Measurements from ENCODE around the gene ABHD17A. TPM values are rescaled to one million over a fixed set of nuclear protein-coding genes. Genes with fewer than 3 reads are reported as not detected.

ABHD17A gene
- polyA plus RNA-seq, 1 donor = 52.9 TPM

DNA sequence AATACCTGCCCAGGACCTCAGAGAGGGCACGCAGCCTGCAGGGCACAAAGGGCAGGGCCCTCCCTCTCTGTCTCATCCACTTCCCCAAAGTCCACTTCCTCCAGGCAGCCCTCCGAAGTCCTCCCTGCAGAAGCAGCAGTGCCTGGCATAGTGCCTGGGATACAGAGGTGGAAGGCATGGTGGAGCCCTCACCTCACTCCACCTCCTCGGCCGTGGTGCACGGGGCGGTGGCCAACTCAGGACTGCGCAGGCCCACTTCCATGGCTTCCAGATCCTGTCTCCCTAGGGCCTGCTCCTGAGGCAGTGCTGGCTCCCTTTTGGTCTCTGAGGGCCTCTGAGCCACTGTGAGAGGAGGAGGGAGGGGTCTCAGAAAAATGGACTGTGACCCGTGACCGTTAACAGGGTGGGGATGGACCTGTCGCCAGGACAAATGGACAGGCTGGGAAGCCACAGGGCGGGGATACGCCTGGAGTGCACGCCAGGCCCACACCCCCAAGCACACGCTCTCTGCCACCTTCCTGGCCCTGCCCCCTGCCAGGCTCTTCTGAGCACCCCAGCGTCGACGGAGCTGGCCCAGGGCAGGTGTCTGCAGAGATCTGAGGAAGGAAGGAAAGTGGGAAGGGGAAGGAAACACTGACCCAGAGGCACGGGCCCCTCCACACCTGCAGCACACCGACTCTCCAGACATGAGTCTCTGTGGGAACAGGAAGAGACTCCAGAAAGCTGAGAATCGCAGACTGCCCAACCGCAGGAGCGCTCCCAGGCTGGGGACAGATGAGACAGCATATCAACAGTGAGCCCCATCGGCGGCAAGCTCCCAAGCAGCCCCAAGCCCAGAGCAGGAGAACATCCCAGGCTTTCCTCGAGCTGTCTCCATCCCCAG lies 45.4 kb downstream of the ABHD17A start:
- no peak for DNase-seq (ENCODE audit: low read depth)

- DNase-seq (ENCODE audit: low read depth) = no peak
Observed at GRCh38 chr19:1837625-1838105, 47.6 kb downstream of the ABHD17A start.

- no peak for DNase-seq (ENCODE audit: low read depth)
Observed at GRCh38 chr19:1837222-1837565, 48.1 kb downstream of the ABHD17A start.

DNA sequence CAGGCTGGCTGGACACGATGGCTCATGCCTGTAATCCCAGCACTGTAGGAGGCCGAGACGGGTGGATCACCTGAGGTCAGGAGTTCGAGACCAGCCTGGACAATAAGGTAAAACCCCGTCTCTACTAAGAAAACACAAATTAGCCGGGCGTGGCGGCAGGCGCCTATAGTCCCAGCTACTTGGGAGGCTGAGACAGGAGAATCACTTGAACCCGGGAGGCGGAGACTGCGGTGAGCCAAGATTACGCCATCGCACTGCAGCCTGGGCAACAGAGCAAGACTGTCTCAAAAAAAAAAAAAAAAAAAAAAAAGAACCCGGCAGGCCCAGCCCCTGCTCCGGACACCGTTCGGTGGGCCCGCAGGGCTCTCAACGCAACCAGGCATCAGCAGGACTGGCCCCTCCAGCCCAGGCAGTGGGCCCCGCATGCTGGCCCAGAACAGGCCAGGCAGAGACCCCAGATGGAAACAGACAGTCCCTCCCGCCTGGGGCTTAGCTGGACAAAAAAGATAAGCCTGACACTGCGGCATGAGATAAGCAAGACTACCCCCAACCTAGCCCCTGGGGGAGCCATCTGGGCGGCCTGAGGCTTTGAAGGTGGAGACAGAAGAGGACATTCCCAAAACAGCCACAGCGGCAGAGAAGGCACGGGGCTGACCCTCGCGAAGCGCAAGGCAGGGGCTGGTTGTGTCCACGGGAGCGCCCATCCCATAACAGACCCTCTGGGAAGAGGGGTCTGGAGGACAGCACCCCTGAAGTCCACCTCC lies 48.7 kb downstream of the ABHD17A start:
- no peak for DNase-seq (ENCODE audit: low read depth)

DNA sequence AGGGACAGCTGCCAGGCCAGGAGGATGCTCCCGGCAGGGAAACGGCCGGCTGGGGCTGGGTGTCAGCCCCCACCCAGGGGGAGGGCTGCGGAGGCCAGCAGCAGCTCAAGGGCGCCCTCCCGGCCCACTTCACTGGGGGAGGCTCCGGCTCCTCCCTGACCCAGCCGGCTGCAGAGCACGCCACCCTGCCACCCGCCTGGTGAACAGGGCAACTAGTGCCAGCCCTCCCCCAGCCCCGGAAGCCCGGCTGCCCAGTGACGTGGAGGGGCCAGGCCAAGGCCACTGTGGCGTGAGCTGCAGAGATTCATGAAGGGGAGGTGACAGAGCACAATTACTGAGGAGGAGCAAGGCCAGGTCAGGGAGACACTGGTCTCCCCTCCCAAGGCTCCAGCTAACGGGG lies 51.8 kb downstream of the ABHD17A start:
- no peak for DNase-seq (ENCODE audit: low read depth)

DNA sequence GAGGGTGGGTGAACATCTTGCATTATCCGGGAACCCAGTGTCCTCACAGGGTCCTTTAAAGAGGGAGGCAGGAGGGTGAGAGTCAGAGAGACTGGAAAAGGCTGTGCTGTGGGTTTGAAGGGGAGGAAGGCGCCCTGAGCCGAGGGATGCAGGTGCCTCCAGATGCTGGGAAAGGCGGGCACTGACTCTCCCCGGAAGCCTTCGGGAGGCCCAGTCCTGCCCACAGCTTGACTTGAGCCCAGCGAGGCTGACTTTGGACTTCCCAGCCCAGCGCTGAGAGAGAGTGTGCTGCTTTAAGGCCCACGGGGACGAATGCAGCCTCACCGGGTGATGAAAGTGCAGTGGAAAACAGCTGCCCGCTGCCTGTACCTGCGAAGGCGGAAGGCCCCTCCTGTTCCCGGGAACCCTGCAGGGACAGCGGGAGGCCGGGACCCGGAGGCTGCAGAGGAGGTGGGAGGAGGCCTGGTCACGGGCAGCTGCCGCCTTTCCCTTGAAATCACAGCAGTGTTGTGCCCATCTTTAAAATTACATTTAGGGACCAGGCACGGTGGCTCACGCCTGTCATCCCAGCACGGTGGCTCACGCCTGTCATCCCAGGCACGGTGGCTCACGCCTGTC lies 53.1 kb downstream of the ABHD17A start:
- DNase-seq (ENCODE audit: low read depth) = no peak

GRCh38 chr19:1830978-1831377 lies 54.3 kb downstream of the ABHD17A start:
- no peak for DNase-seq (ENCODE audit: low read depth)

- no peak for DNase-seq (ENCODE audit: low read depth)
Observed at GRCh38 chr19:1830568-1830967, 54.7 kb downstream of the ABHD17A start.

GRCh38 chr19:1829958-1830357 lies 55.3 kb downstream of the ABHD17A start:
- no peak for DNase-seq (ENCODE audit: low read depth)

DNA sequence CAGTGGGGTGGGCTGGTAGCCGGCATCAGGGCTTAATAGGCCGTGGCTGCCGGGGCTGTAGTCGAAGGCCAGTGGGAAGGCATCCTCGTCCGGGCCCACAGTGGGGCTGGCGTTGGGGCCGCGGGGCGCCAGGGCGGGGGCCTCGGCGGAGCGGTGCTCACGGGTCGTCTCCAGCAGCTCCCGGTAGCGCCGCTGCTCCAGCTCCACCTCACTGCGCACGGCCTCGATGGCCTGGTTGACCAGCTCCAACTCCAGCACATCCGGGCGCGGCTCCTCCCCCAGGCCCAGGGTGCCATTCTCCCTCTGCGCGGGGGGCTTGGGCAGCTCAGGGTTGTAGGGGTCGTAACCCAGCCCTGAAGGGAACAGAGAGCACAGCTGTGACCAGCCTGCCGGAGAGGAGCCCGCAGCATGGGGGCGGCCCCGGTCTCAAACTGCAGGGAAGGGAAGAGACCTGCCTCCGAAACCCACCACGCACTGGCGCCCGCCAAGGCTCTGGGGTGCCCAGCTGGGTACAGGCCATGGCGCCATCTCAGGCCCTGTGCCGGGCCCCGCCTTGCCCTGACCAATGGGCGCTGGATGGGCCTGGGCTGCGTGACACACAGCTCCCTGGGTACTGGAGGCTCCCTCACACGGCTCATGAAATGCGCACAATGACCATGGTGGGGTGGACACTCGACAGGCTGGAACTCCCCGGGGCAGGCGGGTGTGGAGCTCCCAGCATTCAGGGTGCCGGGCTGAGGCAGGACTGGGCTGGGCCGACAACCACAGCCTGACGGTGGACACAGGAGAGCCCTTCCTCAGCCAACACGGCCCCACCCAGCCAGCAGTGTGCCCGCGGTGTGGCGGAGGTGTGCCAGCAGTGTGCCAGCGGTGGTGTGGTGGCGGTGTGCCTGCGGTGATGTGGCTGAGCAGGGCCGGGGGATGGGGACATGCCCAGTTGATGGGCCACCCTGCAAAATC lies 56.7 kb downstream of the ABHD17A start:
- DNase-seq (ENCODE audit: low read depth) = no peak

GRCh38 chr19:1827566-1828278 lies 57.6 kb downstream of the ABHD17A start:
- DNase-seq (ENCODE audit: low read depth) = no peak

Other genes starting within 250 kb of the ABHD17A start
- 124 TPM for gene TCF3, start 232.9 kb downstream of the ABHD17A start, polyA plus RNA-seq (ENCODE audit: insufficient read length)
- gene ONECUT3, start 132.0 kb downstream of the ABHD17A start, polyA plus RNA-seq (ENCODE audit: insufficient read length) = 0.04 TPM
- 0.51 TPM for gene ATP8B3, start 73.2 kb downstream of the ABHD17A start, polyA plus RNA-seq (ENCODE audit: insufficient read length)
- 22.8 TPM for gene REXO1, start 37.0 kb downstream of the ABHD17A start, polyA plus RNA-seq (ENCODE audit: insufficient read length)
- 13.6 TPM for gene KLF16, start 21.9 kb downstream of the ABHD17A start, polyA plus RNA-seq (ENCODE audit: insufficient read length)
- 2.4 TPM for gene ADAT3, start 19.9 kb upstream of the ABHD17A start, polyA plus RNA-seq (ENCODE audit: insufficient read length)
- gene SCAMP4, start 19.9 kb upstream of the ABHD17A start, polyA plus RNA-seq (ENCODE audit: insufficient read length) = 27.1 TPM
- 37.1 TPM for gene CSNK1G2, start 55.7 kb upstream of the ABHD17A start, polyA plus RNA-seq (ENCODE audit: insufficient read length)
- 68.1 TPM for gene BTBD2, start 130.2 kb upstream of the ABHD17A start, polyA plus RNA-seq (ENCODE audit: insufficient read length)
- gene MKNK2, start 165.7 kb upstream of the ABHD17A start, polyA plus RNA-seq (ENCODE audit: insufficient read length) = 95.0 TPM
- gene MOB3A, start 210.8 kb upstream of the ABHD17A start, polyA plus RNA-seq (ENCODE audit: insufficient read length) = 13.4 TPM
- gene IZUMO4, start 211.4 kb upstream of the ABHD17A start, polyA plus RNA-seq (ENCODE audit: insufficient read length) = 1.1 TPM

All from forelimb muscle (tissue), 1 donor.